ENCODE data around the gene CAPN13. TPM values are rescaled to one million over a fixed set of nuclear protein-coding genes. Genes with fewer than 3 reads are reported as not detected.

CAPN13 gene
- polyA plus RNA-seq, 1 of the 3 experiments (the other 2 are of a cell fraction) = not detected

DNA sequence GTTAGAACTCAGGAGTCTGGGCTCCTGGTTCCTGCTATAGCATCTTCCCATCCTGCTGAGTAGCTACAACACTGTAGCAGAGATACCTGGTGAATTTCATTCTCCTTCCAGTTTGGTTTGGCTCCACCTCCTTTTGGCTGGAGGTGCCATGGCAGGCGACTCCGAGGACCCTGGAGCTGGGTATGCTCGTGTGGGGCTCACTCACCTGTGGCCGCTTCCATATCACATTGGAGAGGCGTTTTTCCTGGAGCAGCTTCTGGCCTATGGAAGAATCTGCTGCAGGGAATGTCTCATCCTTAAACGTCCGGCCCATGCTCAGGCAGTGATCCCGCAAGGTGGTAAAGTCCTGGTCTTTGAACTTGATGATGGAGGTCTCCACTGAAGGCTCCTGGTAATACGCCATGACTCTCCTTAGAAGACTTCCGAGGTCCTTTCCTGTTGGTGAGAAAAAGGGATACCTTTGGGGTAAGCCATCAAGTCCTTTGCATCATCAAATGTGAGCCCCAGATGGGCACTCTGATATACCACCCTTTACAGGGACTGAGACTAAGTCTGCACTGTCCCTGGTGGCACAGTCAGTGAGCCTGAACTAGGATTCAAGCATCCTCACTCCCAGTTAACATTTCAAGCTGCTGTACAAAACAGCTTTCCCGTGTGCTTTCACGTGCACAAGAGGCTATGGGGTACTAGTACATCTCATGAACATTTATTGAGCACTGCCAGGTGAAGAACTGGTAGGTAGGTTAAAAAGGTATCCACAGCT, 20.1 kb downstream of the CAPN13 start (continued):
- TF ChIP-seq, protein P1, sequence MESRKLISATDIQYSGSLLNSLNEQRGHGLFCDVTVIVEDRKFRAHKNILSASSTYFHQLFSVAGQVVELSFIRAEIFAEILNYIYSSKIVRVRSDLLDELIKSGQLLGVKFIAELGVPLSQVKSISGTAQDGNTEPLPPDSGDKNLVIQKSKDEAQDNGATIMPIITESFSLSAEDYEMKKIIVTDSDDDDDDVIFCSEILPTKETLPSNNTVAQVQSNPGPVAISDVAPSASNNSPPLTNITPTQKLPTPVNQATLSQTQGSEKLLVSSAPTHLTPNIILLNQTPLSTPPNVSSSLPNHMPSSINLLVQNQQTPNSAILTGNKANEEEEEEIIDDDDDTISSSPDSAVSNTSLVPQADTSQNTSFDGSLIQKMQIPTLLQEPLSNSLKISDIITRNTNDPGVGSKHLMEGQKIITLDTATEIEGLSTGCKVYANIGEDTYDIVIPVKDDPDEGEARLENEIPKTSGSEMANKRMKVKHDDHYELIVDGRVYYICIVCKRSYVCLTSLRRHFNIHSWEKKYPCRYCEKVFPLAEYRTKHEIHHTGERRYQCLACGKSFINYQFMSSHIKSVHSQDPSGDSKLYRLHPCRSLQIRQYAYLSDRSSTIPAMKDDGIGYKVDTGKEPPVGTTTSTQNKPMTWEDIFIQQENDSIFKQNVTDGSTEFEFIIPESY (IDR thresholded peaks at IDR 0.05; ENCODE audit: borderline replicate concordance, low read depth) = no peak
- TF ChIP-seq, protein P2, sequence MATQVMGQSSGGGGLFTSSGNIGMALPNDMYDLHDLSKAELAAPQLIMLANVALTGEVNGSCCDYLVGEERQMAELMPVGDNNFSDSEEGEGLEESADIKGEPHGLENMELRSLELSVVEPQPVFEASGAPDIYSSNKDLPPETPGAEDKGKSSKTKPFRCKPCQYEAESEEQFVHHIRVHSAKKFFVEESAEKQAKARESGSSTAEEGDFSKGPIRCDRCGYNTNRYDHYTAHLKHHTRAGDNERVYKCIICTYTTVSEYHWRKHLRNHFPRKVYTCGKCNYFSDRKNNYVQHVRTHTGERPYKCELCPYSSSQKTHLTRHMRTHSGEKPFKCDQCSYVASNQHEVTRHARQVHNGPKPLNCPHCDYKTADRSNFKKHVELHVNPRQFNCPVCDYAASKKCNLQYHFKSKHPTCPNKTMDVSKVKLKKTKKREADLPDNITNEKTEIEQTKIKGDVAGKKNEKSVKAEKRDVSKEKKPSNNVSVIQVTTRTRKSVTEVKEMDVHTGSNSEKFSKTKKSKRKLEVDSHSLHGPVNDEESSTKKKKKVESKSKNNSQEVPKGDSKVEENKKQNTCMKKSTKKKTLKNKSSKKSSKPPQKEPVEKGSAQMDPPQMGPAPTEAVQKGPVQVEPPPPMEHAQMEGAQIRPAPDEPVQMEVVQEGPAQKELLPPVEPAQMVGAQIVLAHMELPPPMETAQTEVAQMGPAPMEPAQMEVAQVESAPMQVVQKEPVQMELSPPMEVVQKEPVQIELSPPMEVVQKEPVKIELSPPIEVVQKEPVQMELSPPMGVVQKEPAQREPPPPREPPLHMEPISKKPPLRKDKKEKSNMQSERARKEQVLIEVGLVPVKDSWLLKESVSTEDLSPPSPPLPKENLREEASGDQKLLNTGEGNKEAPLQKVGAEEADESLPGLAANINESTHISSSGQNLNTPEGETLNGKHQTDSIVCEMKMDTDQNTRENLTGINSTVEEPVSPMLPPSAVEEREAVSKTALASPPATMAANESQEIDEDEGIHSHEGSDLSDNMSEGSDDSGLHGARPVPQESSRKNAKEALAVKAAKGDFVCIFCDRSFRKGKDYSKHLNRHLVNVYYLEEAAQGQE (IDR thresholded peaks at IDR 0.05; ENCODE audit: low read depth, low read length) = no peak

DNA sequence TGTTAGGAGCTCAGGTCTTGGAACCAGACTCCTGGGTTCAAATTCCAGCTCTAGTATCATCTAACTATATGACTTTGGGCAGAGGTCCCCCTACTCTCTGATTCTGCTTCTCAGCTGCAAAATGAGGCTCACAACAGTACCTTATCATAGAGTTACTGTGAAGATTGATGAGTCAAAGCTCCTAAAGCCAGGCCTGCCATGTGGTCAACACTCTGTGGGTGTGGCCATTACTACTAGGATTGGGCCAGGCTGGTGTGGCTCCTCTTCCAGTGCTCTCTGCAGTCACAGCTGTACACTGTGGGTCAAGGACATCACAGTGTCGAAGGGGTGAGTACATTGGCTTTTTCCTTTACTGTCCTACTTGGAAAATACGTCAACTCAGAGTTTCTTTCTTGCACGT, 22.6 kb downstream of the CAPN13 start:
- 23% methylated on average over 3 of the region's 3 CpGs for WGBS (ENCODE audit: low lambda C conversion rate)
- H4K20me1 ChIP-seq (ENCODE audit: insufficient read depth) = no peaks in the 10 kb centered on the region
- H2AFZ ChIP-seq (ENCODE audit: low read depth) = no peak overlapping the region
- TF ChIP-seq CHD2 (IDR thresholded peaks at IDR 0.05; ENCODE audit: low read length, partially characterized antibody) (no peak), EZH2phosphoT487 (IDR thresholded peaks at IDR 0.05; ENCODE audit: borderline replicate concordance, low read depth) (no peak), MEF2A (IDR thresholded peaks at IDR 0.05; ENCODE audit: borderline replicate concordance, low read depth) (no peak), FOXM1 (IDR thresholded peaks at IDR 0.05; ENCODE audit: low read depth) (no peak)
- TF ChIP-seq, protein P3, sequence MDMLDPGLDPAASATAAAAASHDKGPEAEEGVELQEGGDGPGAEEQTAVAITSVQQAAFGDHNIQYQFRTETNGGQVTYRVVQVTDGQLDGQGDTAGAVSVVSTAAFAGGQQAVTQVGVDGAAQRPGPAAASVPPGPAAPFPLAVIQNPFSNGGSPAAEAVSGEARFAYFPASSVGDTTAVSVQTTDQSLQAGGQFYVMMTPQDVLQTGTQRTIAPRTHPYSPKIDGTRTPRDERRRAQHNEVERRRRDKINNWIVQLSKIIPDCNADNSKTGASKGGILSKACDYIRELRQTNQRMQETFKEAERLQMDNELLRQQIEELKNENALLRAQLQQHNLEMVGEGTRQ (IDR thresholded peaks at IDR 0.05; ENCODE audit: borderline replicate concordance, low read depth, low read length) = no peak
- TF ChIP-seq, protein P4, sequence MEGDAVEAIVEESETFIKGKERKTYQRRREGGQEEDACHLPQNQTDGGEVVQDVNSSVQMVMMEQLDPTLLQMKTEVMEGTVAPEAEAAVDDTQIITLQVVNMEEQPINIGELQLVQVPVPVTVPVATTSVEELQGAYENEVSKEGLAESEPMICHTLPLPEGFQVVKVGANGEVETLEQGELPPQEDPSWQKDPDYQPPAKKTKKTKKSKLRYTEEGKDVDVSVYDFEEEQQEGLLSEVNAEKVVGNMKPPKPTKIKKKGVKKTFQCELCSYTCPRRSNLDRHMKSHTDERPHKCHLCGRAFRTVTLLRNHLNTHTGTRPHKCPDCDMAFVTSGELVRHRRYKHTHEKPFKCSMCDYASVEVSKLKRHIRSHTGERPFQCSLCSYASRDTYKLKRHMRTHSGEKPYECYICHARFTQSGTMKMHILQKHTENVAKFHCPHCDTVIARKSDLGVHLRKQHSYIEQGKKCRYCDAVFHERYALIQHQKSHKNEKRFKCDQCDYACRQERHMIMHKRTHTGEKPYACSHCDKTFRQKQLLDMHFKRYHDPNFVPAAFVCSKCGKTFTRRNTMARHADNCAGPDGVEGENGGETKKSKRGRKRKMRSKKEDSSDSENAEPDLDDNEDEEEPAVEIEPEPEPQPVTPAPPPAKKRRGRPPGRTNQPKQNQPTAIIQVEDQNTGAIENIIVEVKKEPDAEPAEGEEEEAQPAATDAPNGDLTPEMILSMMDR (IDR thresholded peaks at IDR 0.05) = no peak
- no peaks in the 10 kb centered on the region for H3K27me3 ChIP-seq (ENCODE audit: insufficient read depth)
- no peak overlapping the region for H3K4me2 ChIP-seq
- no peak overlapping the region for H3K9ac ChIP-seq
- no peak for DNase-seq
- no peaks in the 10 kb centered on the region; a peak in 1 of 4 replicates for H3K4me1 ChIP-seq (ENCODE audit: control insufficient read depth in 1 of 2, insufficient read depth in 2 of 2, low read depth in 1 of 2, low read length in 1 of 2)
- H3F3A ChIP-seq (replicated peaks; ENCODE audit: insufficient read depth) = no peaks in the 10 kb centered on the region
- no peaks in the 10 kb centered on the region for H3K9me3 ChIP-seq
- ChIA-PET POLR2A (no interaction called here), CTCF (interaction anchor here (1.3 kb wide), 1 partner anchor 114 kb away, joined by 3 read pairs; no protein-coding TSS in a partner anchor)
- no peak overlapping the region for H3K27ac ChIP-seq (ENCODE audit: low read depth in 2 of 2, low read length in 1 of 2)
- H3K79me2 ChIP-seq (ENCODE audit: insufficient read depth) = no peaks in the 10 kb centered on the region
- no peaks in the 10 kb centered on the region for H3K9me2 ChIP-seq
- no peak overlapping the region for H3K4me3 ChIP-seq (ENCODE audit: low read depth in 2 of 2, low read length in 1 of 2)
- no peaks in the 10 kb centered on the region for H3K36me3 ChIP-seq (replicated peaks in 1 of 2; ENCODE audit: control insufficient read depth in 1 of 2, insufficient read depth in 2 of 2, low read length in 1 of 2)

All from SK-N-SH (cell line).